GM12878 (cell line): Measurements from ENCODE around the gene MAMDC4. TPM values are rescaled to one million over a fixed set of nuclear protein-coding genes. Genes with fewer than 3 reads are reported as not detected.
A peak's percentile ranks its signal among the peaks of the same experiment; 100 is the strongest.

ENCODE experiments used
- ATAC-seq: fragments of 200-7000 bp; cut with Tn5 transposase; 3 replicates; pipeline ENCODE4 v1.9.1; 2020; ENCODE audit warnings: mild to moderate bottlenecking, moderate library complexity
- BruUV-seq: library from RNA; stranded (reverse); fragments of 400-500 nt; replicated peaks from 2 replicates; lab custom pipeline; 2021; lab: Mats Ljungman, UMichigan
- CTCF ChIA-PET: fragments of 300-600 bp; sonication (Branson Sonifier 250); formaldehyde crosslinking; extraction: SDS; loops from one replicate; lab custom pipeline; 2021; ENCODE audit warnings: inconsistent platforms; lab: Yijun Ruan, JAX
- POLR2A ChIA-PET: fragments of 350-600 bp; formaldehyde crosslinking; extraction: SDS; loops from one replicate; lab custom pipeline; 2021; ENCODE audit warnings: inconsistent platforms; lab: Charles Lee
- RAD21 ChIA-PET: fragments of 300-600 bp; sonication (Branson Sonifier 250); formaldehyde crosslinking; loops from one replicate; lab custom pipeline; 2023; ENCODE audit warnings: antibody characterized with exemption; ENCODE audit not compliant: unreplicated experiment; lab: Charles Lee
- SMC1A ChIA-PET: fragments of 300-600 bp; sonication (Branson Sonifier 250); formaldehyde crosslinking; loops from one replicate; lab custom pipeline; 2023; ENCODE audit not compliant: unreplicated experiment, uncharacterized antibody; lab: Charles Lee
- DNase-seq: peaks from one replicate; pipeline ENCODE4 v3.0.0-alpha.2; 2011; ENCODE audit warnings: low read depth, low spot score
- FAIRE-seq: peaks from 3 replicates; lab custom pipeline; 2011; peaks lifted over from hg19 to GRCh38; lab: Jason Lieb, UNC
- H2AFZ ChIP-seq: 2 replicates; pipeline ENCODE4 v1.6.0; 2011; ENCODE audit warnings: low read depth, low read length, control low read depth; ENCODE audit not compliant: control insufficient read depth
- H3K27ac ChIP-seq: 2 replicates; pipeline ENCODE4 v1.5.1; 2011; ENCODE audit warnings: control low read depth; ENCODE audit not compliant: control insufficient read depth, insufficient read depth
- H3K27me3 ChIP-seq, 2 experiments: replicated peaks in 1 of 2; 2 replicates each; pipeline versions ENCODE4 v1.6.0 to v1.6.1; 2011; ENCODE audit warnings: low read length in 1 of 2; ENCODE audit not compliant: control insufficient read depth in 2 of 2, insufficient read depth in 2 of 2
- H3K36me3 ChIP-seq, 2 experiments: 2 replicates each; pipeline ENCODE4 v1.5.1; 2011; ENCODE audit warnings: low read length in 1 of 2; ENCODE audit not compliant: control insufficient read depth in 2 of 2, insufficient read depth in 2 of 2
- H3K4me1 ChIP-seq: 2 replicates; pipeline ENCODE4 v1.6.1; 2011; ENCODE audit warnings: mild to moderate bottlenecking, low read length, moderate library complexity, mixed read lengths; ENCODE audit not compliant: control insufficient read depth, insufficient read depth
- H3K4me2 ChIP-seq: 2 replicates; pipeline ENCODE4 v1.6.0; 2011; ENCODE audit warnings: control low read depth; ENCODE audit not compliant: control insufficient read depth, insufficient read depth
- H3K4me3 ChIP-seq: fragments of 200-600 bp; sonication (generic); 2 replicates; pipeline ENCODE4 v1.5.1; 2016
- H3K79me2 ChIP-seq: 2 replicates; pipeline ENCODE4 v1.6.0; 2011; ENCODE audit warnings: low read length; ENCODE audit not compliant: control insufficient read depth, insufficient read depth
- H3K9ac ChIP-seq: 2 replicates; pipeline ENCODE4 v1.8.0; 2011; ENCODE audit warnings: low read length, control low read depth, mixed read lengths; ENCODE audit not compliant: control insufficient read depth, insufficient read depth
- H3K9me3 ChIP-seq: replicated peaks from 3 replicates; pipeline ENCODE4 v1.5.1; 2011; ENCODE audit warnings: mild to moderate bottlenecking, low read length; ENCODE audit not compliant: control insufficient read depth, insufficient read depth
- H4K20me1 ChIP-seq: 2 replicates; pipeline ENCODE4 v1.6.0; 2011; ENCODE audit not compliant: control insufficient read depth, insufficient read depth
- ATF3 ChIP-seq: IDR thresholded peaks from 2 replicates; pipeline ENCODE4 v1.6.1; 2011; ENCODE audit warnings: low read depth, mild to moderate bottlenecking, low read length, moderate library complexity, borderline replicate concordance; ENCODE audit errors: extremely low read depth
- BHLHE40 ChIP-seq, 2 experiments: fragments of 450-650 bp in 1 of 2; IDR thresholded peaks; 2 replicates each; pipeline ENCODE4 v1.6.1; 2011 to 2017; ENCODE audit warnings: low read depth in 2 of 2, borderline replicate concordance in 1 of 2, improper control_type of control experiment in 1 of 2, low read length in 1 of 2, mild to moderate bottlenecking in 1 of 2
- IKZF2 ChIP-seq, 2 experiments: fragments of 450-650 bp; IDR thresholded peaks; 2 replicates each; pipeline ENCODE4 v1.6.1; 2017; ENCODE audit warnings: mild to moderate bottlenecking in 2 of 2, moderate library complexity in 2 of 2
- KLF5 ChIP-seq: fragments of 450-650 bp; IDR thresholded peaks from 2 replicates; pipeline ENCODE4 v1.6.1; 2014; ENCODE audit warnings: mild to moderate bottlenecking; ENCODE audit not compliant: partially characterized antibody
- NR2C2 ChIP-seq: IDR thresholded peaks from 2 replicates; pipeline ENCODE4 v1.6.1; 2011; ENCODE audit warnings: borderline replicate concordance, low read depth; ENCODE audit not compliant: control insufficient read depth, insufficient read length
- NR2F1 ChIP-seq: fragments of 450-650 bp; conservative IDR thresholded peaks from 2 replicates; pipeline ENCODE4 v1.6.1; 2017; ENCODE audit warnings: mild to moderate bottlenecking
- PAX8 ChIP-seq: fragments of 450-650 bp; IDR thresholded peaks from 2 replicates; pipeline ENCODE4 v1.6.1; 2017; ENCODE audit warnings: mild to moderate bottlenecking, moderate library complexity
- POLR2AphosphoS2 ChIP-seq: IDR thresholded peaks from 2 replicates; pipeline ENCODE4 v1.6.1; 2011; ENCODE audit warnings: low read depth, mild to moderate bottlenecking, low read length, improper control_type of control experiment, moderate library complexity
- RFX5 ChIP-seq: IDR thresholded peaks from 2 replicates; pipeline ENCODE4 v1.6.1; 2011; ENCODE audit warnings: low read depth, low read length, improper control_type of control experiment
- SPI1 ChIP-seq: IDR thresholded peaks from 2 replicates; pipeline ENCODE4 v1.6.1; 2011; ENCODE audit warnings: low read depth, mild to moderate bottlenecking, low read length, moderate library complexity, borderline replicate concordance; ENCODE audit not compliant: insufficient read depth
- TCF3 ChIP-seq: IDR thresholded peaks from 2 replicates; pipeline ENCODE4 v1.6.1; 2012; ENCODE audit warnings: low read depth, mild to moderate bottlenecking, low read length, borderline replicate concordance; ENCODE audit not compliant: insufficient read depth
- ZNF384 ChIP-seq: IDR thresholded peaks from 2 replicates; pipeline ENCODE4 v1.6.1; 2012; ENCODE audit warnings: low read depth, mild to moderate bottlenecking, low read length, improper control_type of control experiment, borderline replicate concordance
- WGBS: methylation state at CpG from one replicate; pipeline ENCODE4 v1.1.6; 2016; ENCODE audit warnings: low lambda C conversion rate; ENCODE audit not compliant: insufficient replicate concordance, insufficient coverage; ENCODE audit errors: missing lambda C conversion rate; 5-methylcytosine and 5-hydroxymethylcytosine counted together
- in situ Hi-C: fragments of 300-500 bp; cut with MboI; formaldehyde crosslinking; loops from 9 replicates; pipeline ENCODE4 v1.14.3; 2018; ENCODE audit warnings: mixed read lengths
- intact Hi-C: fragments of 100-400 bp; cut with micrococcal nuclease; formaldehyde crosslinking; loops from one replicate; pipeline ENCODE4 v1.14.2; 2022; ENCODE audit not compliant: unreplicated experiment
- polyA plus RNA-seq, 11 experiments: library from polyadenylated mRNA; depleted of rRNA in 4 of 11; unstranded in 6 of 11; stranded (reverse) in 5 of 11; fragments of >200 nt; fragmentation: Nextera tagmentation in 4 of 11; fragmentation: Illumina TruSeq in 1 of 11; extraction: Ambion mirVana in 4 of 11; extraction: Trizol in 1 of 11; gene quantifications; 1 replicate in 1 of 11; 2 replicates in 10 of 11; pipeline versions ENCODE4 v1.2.1 to v1.2.3, GENCODE V29; 2011 to 2016; ENCODE audit warnings: inconsistent platforms in 2 of 11, missing spikeins in 2 of 11, low read depth in 1 of 11
- total RNA-seq, 4 experiments: library from RNA; depleted of rRNA in 3 of 4; stranded (reverse); fragments of >200 nt in 3 of 4; fragmentation: Illumina TruSeq in 1 of 4; extraction: Trizol in 1 of 4; gene quantifications; 2 replicates each; pipeline versions ENCODE4 v1.2.1 to v1.2.3, GENCODE V29; 2013 to 2021
- TF ChIP-seq, protein P1 (sequence below): fragments of 450-650 bp; formaldehyde crosslinking; IDR thresholded peaks from 2 replicates; pipeline ENCODE4 v1.4.0; 2022; ENCODE audit warnings: mild to moderate bottlenecking, moderate library complexity
- TF ChIP-seq, protein P2 (sequence below): fragments of 150-350 bp; IDR thresholded peaks from 2 replicates; pipeline ENCODE4 v1.6.1; 2016; ENCODE audit warnings: low read depth, low read length
- TF ChIP-seq, protein P3 (sequence below), 3 experiments: IDR thresholded peaks in 2 of 3; conservative IDR thresholded peaks in 1 of 3; 2 replicates each; pipeline ENCODE4 v1.5.1; 2011; ENCODE audit warnings: low read depth in 3 of 3, low read length in 3 of 3, mild to moderate bottlenecking in 3 of 3, control low read depth in 2 of 3, moderate library complexity in 2 of 3, inconsistent platforms in 1 of 3, mixed read lengths in 1 of 3; ENCODE audit not compliant: control insufficient read depth in 2 of 3, insufficient read depth in 1 of 3; ENCODE audit errors: extremely low read depth in 1 of 3

MAMDC4 gene
- total and polyA plus RNA-seq, 10 of the 15 experiments (the other 5 are each of a cell fraction or from before 2014, with no cell fraction given): 0.22 to 5.7 (median 2.4) TPM; not detected in 1

GRCh38 chr9:136865768-136866103 is 13.6 kb downstream of the MAMDC4 start:
- RAD21 ChIA-PET: no interaction called here
- Histone ChIP-seq H3K27me3 (no peaks in the 10 kb centered on the region), H4K20me1 (0 out of 2 replicates have a peak, but pooled peaks cover 2% of the 10 kb centered on the region), H3K9me3 (no peaks in the 10 kb centered on the region; the same call in 2 of the 3 replicates), H3K36me3 (peaks cover 3 to 8% of the 10 kb centered on the region in 2 experiments; a peak in 3 of 4 replicates), H3K4me2 (peak overlapping the region; percentile 96), H3K4me1 (peaks cover 5% of the 10 kb centered on the region), H2AFZ (no peak overlapping the region; the same call in 1 of the 2 replicates), H3K79me2 (peaks cover 24% of the 10 kb centered on the region), H3K27ac (peak overlapping the region; percentile 78), H3K9ac (peak overlapping the region; percentile 83), H3K4me3 (peak overlapping the region; percentile 97)
- peak; percentile 54 for ATAC-seq
- POLR2A ChIA-PET: interaction anchor here (1.0 kb wide), 1 partner anchor 22 kb away, joined by 4 read pairs; no protein-coding TSS in a partner anchor
- CTCF ChIA-PET: no interaction called here
- SMC1A ChIA-PET: no interaction called here
- intact Hi-C loops (no loop called here), in situ Hi-C loops (no loop called here)
- no CpG with 5 or more reads among the region's 20 CpGs for WGBS
- no peak for DNase-seq
- no TSS peak for BruUV-seq
- no peak for FAIRE-seq
- no peak for TF ChIP-seq PAX8
- TF ChIP-seq NR2F1: no peak
- TF ChIP-seq KLF5: no peak
- TF ChIP-seq, protein P1, sequence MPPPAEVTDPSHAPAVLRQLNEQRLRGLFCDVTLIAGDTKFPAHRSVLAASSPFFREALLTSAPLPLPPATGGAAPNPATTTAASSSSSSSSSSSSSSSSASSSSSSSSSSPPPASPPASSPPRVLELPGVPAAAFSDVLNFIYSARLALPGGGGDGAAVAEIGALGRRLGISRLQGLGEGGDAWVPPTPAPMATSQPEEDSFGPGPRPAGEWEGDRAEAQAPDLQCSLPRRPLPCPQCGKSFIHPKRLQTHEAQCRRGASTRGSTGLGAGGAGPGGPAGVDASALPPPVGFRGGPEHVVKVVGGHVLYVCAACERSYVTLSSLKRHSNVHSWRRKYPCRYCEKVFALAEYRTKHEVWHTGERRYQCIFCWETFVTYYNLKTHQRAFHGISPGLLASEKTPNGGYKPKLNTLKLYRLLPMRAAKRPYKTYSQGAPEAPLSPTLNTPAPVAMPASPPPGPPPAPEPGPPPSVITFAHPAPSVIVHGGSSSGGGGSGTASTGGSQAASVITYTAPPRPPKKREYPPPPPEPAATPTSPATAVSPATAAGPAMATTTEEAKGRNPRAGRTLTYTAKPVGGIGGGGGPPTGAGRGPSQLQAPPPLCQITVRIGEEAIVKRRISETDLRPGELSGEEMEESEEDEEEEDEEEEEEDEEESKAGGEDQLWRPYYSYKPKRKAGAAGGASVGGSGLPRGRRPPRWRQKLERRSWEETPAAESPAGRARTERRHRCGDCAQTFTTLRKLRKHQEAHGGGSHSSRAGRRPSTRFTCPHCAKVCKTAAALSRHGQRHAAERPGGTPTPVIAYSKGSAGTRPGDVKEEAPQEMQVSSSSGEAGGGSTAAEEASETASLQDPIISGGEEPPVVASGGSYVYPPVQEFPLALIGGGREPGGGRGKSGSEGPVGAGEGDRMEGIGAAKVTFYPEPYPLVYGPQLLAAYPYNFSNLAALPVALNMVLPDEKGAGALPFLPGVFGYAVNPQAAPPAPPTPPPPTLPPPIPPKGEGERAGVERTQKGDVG (CRISPR knock-in tag): no peak
- TF ChIP-seq TCF3: no peak
- no peak for TF ChIP-seq ZNF384
- TF ChIP-seq, protein P2, sequence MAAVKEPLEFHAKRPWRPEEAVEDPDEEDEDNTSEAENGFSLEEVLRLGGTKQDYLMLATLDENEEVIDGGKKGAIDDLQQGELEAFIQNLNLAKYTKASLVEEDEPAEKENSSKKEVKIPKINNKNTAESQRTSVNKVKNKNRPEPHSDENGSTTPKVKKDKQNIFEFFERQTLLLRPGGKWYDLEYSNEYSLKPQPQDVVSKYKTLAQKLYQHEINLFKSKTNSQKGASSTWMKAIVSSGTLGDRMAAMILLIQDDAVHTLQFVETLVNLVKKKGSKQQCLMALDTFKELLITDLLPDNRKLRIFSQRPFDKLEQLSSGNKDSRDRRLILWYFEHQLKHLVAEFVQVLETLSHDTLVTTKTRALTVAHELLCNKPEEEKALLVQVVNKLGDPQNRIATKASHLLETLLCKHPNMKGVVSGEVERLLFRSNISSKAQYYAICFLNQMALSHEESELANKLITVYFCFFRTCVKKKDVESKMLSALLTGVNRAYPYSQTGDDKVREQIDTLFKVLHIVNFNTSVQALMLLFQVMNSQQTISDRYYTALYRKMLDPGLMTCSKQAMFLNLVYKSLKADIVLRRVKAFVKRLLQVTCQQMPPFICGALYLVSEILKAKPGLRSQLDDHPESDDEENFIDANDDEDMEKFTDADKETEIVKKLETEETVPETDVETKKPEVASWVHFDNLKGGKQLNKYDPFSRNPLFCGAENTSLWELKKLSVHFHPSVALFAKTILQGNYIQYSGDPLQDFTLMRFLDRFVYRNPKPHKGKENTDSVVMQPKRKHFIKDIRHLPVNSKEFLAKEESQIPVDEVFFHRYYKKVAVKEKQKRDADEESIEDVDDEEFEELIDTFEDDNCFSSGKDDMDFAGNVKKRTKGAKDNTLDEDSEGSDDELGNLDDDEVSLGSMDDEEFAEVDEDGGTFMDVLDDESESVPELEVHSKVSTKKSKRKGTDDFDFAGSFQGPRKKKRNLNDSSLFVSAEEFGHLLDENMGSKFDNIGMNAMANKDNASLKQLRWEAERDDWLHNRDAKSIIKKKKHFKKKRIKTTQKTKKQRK: no peak
- TF ChIP-seq BHLHE40 (IDR thresholded peaks at IDR 0.05; ENCODE audit: borderline replicate concordance in 1 of 2, low read depth in 2 of 2, low read length in 1 of 2): no peak
- TF ChIP-seq SPI1: no peak
- no peak for TF ChIP-seq POLR2AphosphoS2
- TF ChIP-seq IKZF2 (IDR thresholded peaks at IDR 0.05): no peak
- no peak for TF ChIP-seq ATF3
- TF ChIP-seq, protein P3, sequence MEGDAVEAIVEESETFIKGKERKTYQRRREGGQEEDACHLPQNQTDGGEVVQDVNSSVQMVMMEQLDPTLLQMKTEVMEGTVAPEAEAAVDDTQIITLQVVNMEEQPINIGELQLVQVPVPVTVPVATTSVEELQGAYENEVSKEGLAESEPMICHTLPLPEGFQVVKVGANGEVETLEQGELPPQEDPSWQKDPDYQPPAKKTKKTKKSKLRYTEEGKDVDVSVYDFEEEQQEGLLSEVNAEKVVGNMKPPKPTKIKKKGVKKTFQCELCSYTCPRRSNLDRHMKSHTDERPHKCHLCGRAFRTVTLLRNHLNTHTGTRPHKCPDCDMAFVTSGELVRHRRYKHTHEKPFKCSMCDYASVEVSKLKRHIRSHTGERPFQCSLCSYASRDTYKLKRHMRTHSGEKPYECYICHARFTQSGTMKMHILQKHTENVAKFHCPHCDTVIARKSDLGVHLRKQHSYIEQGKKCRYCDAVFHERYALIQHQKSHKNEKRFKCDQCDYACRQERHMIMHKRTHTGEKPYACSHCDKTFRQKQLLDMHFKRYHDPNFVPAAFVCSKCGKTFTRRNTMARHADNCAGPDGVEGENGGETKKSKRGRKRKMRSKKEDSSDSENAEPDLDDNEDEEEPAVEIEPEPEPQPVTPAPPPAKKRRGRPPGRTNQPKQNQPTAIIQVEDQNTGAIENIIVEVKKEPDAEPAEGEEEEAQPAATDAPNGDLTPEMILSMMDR (IDR thresholded peaks at IDR 0.05 in 2 of 3, conservative IDR thresholded peaks at IDR 0.05 in 1 of 3; ENCODE audit: control insufficient read depth in 2 of 3, extremely low read depth in 1 of 3, insufficient read depth in 1 of 3, low read depth in 3 of 3, low read length in 3 of 3): no peak
- TF ChIP-seq RFX5: no peak
- no peak for TF ChIP-seq NR2C2
